ENCODE measurements around the gene SAMD14. TPM values are rescaled to one million over a fixed set of nuclear protein-coding genes. Genes with fewer than 3 reads are reported as not detected.

SAMD14 gene
- total and polyA plus RNA-seq, 2 experiments from 2014 or later = 0.70 to 4.7 TPM

DNA sequence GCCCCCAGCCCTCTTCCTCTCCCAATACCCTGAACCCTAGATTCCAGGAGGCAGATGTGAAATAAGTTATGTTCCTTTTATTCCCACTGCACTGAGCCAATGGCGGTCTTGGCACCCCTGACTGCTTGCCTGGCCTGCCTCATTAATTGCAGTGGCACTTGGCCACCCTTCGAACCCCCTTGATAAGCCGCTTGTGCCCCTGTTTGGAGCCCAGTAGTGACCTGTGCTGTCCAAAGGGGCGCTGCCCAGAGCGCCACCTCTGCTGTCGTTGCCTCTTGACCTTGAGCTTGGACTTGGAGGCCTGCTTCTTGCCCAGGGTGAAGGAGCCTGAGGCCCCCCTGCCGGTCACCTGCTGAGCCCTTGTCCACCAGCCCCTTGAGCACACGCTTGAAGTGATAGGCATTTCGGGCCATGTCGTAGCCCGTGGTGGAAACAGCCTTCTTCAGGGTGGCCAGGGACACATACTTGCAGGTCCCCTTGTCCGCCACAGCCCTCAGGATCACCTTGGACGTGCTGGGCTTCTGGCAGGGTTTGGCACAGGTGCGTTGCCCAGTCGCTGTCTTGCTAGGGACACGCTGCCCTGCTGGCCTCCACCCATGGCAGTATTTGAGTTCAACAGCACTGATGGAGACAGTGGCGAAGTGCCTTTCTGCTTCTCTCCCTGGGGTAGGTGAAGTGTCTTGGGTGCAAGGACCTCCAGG, 41.6 kb upstream of the SAMD14 start (continued):
- TF ChIP-seq, protein P1, sequence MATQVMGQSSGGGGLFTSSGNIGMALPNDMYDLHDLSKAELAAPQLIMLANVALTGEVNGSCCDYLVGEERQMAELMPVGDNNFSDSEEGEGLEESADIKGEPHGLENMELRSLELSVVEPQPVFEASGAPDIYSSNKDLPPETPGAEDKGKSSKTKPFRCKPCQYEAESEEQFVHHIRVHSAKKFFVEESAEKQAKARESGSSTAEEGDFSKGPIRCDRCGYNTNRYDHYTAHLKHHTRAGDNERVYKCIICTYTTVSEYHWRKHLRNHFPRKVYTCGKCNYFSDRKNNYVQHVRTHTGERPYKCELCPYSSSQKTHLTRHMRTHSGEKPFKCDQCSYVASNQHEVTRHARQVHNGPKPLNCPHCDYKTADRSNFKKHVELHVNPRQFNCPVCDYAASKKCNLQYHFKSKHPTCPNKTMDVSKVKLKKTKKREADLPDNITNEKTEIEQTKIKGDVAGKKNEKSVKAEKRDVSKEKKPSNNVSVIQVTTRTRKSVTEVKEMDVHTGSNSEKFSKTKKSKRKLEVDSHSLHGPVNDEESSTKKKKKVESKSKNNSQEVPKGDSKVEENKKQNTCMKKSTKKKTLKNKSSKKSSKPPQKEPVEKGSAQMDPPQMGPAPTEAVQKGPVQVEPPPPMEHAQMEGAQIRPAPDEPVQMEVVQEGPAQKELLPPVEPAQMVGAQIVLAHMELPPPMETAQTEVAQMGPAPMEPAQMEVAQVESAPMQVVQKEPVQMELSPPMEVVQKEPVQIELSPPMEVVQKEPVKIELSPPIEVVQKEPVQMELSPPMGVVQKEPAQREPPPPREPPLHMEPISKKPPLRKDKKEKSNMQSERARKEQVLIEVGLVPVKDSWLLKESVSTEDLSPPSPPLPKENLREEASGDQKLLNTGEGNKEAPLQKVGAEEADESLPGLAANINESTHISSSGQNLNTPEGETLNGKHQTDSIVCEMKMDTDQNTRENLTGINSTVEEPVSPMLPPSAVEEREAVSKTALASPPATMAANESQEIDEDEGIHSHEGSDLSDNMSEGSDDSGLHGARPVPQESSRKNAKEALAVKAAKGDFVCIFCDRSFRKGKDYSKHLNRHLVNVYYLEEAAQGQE (IDR thresholded peaks at IDR 0.05; ENCODE audit: unreplicated experiment) = no peak
- TF ChIP-seq NANOG (IDR thresholded peaks at IDR 0.05; ENCODE audit: borderline replicate concordance) = no peak
- no peak for TF ChIP-seq JUNB (IDR thresholded peaks at IDR 0.05; ENCODE audit: unreplicated experiment)
- TF ChIP-seq EZH2phosphoT487 (IDR thresholded peaks at IDR 0.05; ENCODE audit: unreplicated experiment) = no peak
- no peak for TF ChIP-seq STAT1 (IDR thresholded peaks at IDR 0.05; ENCODE audit: unreplicated experiment)
- no peak for TF ChIP-seq CREB1 (CRISPR knock-in tag; IDR thresholded peaks at IDR 0.05; ENCODE audit: low read depth)
- TF ChIP-seq POLR2AphosphoS5 (IDR thresholded peaks at IDR 0.05; ENCODE audit: low read depth) = no peak

DNA sequence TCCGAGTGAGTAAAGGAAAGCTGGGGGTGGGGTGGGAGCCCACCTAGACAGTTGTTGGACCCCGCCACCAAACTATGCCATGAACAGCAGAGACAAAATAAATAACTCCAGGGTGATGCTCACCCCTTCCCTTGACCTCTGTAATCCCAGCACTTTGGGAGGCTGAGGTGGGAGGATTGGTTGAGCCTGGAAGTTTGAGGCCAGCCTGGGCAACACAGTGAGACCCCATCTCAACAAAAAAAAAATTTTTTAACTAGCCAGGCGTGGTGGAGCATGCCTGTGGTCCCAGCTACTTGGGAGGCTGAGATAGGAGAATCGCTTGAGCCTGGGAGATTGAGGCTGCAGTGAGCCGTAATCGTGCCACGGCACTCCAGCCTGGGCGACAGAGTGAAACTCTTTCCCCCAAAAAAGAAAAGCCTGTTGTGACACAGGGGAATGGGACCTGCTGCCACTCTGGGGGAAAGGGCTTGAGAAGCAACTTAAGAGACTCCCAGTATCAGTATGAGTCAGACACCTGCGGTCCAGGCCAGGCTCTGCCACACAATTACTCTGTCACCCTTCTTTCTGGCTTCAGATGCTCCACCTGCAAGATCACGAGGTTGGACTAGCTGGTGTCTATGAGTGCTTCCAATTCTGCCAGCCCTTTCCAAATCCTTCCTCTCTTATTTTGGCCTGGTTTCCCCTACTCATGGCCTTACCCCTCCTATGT, 40.9 kb upstream of the SAMD14 start:
- Histone ChIP-seq H3K27ac (ENCODE audit: low read depth) (no peak overlapping the region), H3F3A (replicated peaks; ENCODE audit: low read depth) (no peaks in the 10 kb centered on the region), H3K27me3 (ENCODE audit: insufficient read depth) (no peaks in the 10 kb centered on the region), H3K79me2 (replicated peaks; ENCODE audit: insufficient read depth) (no peaks in the 10 kb centered on the region), H3K36me3 (ENCODE audit: insufficient read depth) (no peaks in the 10 kb centered on the region), H3K9me2 (ENCODE audit: insufficient read depth) (no peaks in the 10 kb centered on the region), H4K20me1 (replicated peaks; ENCODE audit: insufficient read depth) (no peaks in the 10 kb centered on the region), H3K4me2 (no peak overlapping the region), H3K4me3 (no peak overlapping the region), H2AFZ (no peak overlapping the region), H3K4me1 (ENCODE audit: insufficient read depth) (no peaks in the 10 kb centered on the region)
- no peak overlapping the region for H3K27ac Mint-ChIP-seq
- H3K36me3 Mint-ChIP-seq (ENCODE audit: low read depth) = no peaks in the 10 kb centered on the region
- ATAC-seq (no peak), DNase-seq (ENCODE audit: low spot score) (no peak)
- peaks cover 11% of the 10 kb centered on the region for H3K27me3 Mint-ChIP-seq (ENCODE audit: insufficient read depth, low read depth, poor library complexity)
- peaks cover 27% of the 10 kb centered on the region for H3K4me1 Mint-ChIP-seq
- no peaks in the 10 kb centered on the region; the same call in 2 of the 3 replicates for H3K9me3 Mint-ChIP-seq
- no peak overlapping the region for H3K4me3 Mint-ChIP-seq
- TF ChIP-seq, protein P2, sequence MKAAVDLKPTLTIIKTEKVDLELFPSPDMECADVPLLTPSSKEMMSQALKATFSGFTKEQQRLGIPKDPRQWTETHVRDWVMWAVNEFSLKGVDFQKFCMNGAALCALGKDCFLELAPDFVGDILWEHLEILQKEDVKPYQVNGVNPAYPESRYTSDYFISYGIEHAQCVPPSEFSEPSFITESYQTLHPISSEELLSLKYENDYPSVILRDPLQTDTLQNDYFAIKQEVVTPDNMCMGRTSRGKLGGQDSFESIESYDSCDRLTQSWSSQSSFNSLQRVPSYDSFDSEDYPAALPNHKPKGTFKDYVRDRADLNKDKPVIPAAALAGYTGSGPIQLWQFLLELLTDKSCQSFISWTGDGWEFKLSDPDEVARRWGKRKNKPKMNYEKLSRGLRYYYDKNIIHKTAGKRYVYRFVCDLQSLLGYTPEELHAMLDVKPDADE (IDR thresholded peaks at IDR 0.05) = no peak
- TF ChIP-seq EZH2phosphoT487 (IDR thresholded peaks at IDR 0.05; ENCODE audit: unreplicated experiment) = no peak
- TF ChIP-seq JUNB (IDR thresholded peaks at IDR 0.05; ENCODE audit: unreplicated experiment) = no peak
- no peak for TF ChIP-seq EZH2 (IDR thresholded peaks at IDR 0.05; ENCODE audit: low read depth, unreplicated experiment)
- TF ChIP-seq STAT1 (IDR thresholded peaks at IDR 0.05; ENCODE audit: unreplicated experiment) = no peak
- no peak for TF ChIP-seq NANOG (IDR thresholded peaks at IDR 0.05; ENCODE audit: borderline replicate concordance)
- no peak for TF ChIP-seq ZNF331 (CRISPR knock-in tag; IDR thresholded peaks at IDR 0.05; ENCODE audit: low read depth)
- TF ChIP-seq, protein P3, sequence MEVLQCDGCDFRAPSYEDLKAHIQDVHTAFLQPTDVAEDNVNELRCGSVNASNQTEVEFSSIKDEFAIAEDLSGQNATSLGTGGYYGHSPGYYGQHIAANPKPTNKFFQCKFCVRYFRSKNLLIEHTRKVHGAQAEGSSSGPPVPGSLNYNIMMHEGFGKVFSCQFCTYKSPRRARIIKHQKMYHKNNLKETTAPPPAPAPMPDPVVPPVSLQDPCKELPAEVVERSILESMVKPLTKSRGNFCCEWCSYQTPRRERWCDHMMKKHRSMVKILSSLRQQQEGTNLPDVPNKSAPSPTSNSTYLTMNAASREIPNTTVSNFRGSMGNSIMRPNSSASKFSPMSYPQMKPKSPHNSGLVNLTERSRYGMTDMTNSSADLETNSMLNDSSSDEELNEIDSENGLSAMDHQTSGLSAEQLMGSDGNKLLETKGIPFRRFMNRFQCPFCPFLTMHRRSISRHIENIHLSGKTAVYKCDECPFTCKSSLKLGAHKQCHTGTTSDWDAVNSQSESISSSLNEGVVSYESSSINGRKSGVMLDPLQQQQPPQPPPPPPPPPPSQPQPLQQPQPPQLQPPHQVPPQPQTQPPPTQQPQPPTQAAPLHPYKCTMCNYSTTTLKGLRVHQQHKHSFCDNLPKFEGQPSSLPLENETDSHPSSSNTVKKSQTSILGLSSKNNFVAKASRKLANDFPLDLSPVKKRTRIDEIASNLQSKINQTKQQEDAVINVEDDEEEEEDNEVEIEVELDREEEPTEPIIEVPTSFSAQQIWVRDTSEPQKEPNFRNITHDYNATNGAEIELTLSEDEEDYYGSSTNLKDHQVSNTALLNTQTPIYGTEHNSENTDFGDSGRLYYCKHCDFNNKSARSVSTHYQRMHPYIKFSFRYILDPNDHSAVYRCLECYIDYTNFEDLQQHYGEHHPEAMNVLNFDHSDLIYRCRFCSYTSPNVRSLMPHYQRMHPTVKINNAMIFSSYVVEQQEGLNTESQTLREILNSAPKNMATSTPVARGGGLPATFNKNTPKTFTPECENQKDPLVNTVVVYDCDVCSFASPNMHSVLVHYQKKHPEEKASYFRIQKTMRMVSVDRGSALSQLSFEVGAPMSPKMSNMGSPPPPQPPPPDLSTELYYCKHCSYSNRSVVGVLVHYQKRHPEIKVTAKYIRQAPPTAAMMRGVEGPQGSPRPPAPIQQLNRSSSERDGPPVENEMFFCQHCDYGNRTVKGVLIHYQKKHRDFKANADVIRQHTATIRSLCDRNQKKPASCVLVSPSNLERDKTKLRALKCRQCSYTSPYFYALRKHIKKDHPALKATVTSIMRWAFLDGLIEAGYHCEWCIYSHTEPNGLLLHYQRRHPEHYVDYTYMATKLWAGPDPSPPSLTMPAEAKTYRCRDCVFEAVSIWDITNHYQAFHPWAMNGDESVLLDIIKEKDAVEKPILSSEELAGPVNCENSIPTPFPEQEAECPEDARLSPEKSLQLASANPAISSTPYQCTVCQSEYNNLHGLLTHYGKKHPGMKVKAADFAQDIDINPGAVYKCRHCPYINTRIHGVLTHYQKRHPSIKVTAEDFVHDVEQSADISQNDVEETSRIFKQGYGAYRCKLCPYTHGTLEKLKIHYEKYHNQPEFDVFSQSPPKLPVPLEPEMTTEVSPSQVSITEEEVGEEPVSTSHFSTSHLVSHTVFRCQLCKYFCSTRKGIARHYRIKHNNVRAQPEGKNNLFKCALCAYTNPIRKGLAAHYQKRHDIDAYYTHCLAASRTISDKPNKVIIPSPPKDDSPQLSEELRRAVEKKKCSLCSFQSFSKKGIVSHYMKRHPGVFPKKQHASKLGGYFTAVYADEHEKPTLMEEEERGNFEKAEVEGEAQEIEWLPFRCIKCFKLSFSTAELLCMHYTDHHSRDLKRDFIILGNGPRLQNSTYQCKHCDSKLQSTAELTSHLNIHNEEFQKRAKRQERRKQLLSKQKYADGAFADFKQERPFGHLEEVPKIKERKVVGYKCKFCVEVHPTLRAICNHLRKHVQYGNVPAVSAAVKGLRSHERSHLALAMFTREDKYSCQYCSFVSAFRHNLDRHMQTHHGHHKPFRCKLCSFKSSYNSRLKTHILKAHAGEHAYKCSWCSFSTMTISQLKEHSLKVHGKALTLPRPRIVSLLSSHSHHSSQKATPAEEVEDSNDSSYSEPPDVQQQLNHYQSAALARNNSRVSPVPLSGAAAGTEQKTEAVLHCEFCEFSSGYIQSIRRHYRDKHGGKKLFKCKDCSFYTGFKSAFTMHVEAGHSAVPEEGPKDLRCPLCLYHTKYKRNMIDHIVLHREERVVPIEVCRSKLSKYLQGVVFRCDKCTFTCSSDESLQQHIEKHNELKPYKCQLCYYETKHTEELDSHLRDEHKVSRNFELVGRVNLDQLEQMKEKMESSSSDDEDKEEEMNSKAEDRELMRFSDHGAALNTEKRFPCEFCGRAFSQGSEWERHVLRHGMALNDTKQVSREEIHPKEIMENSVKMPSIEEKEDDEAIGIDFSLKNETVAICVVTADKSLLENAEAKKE (CRISPR knock-in tag; IDR thresholded peaks at IDR 0.05) = no peak
- no peak for TF ChIP-seq CREB1 (CRISPR knock-in tag; IDR thresholded peaks at IDR 0.05; ENCODE audit: low read depth)
- no peak for TF ChIP-seq POLR2AphosphoS5 (IDR thresholded peaks at IDR 0.05; ENCODE audit: low read depth)

Data from GM23338 (cell line).